Endometrial microvascular endothelial cells (primary cell): Measurements from ENCODE around the gene GRHL3. TPM values are rescaled to one million over a fixed set of nuclear protein-coding genes. Genes with fewer than 3 reads are reported as not detected.

Experiments used
- in situ Hi-C: cut with HindIII; loops from 2 replicates; pipeline ENCODE4 v1.10.0; 2017; ENCODE audit warnings: low sequenced_read_pairs, low pct_unique_long_range_greater_than_20kb; ENCODE audit errors: inconsistent ontology term
- total RNA-seq: library from RNA; depleted of rRNA; stranded (reverse); fragments of >200 nt; gene quantifications from one replicate; pipeline ENCODE4 v1.2.3, GENCODE V29; 2015; ENCODE audit errors: inconsistent ontology term

Gene GRHL3
- total RNA-seq, 1 donor from 2014 or later = not detected

- in situ Hi-C loops = no loop called here
Measured at GRCh38 chr1:24311234-24311633, 7.9 kb upstream of the GRHL3 start.

- in situ Hi-C loops = no loop called here
Measured at GRCh38 chr1:24311741-24312140, 7.4 kb upstream of the GRHL3 start.

GRCh38 chr1:24315391-24315790, 3.8 kb upstream of the GRHL3 start:
- in situ Hi-C loops = no loop called here

GRCh38 chr1:24316645-24317044, 2.5 kb upstream of the GRHL3 start:
- in situ Hi-C loops = no loop called here

- in situ Hi-C loops = no loop called here
Measured at GRCh38 chr1:24317081-24317480, 2.1 kb upstream of the GRHL3 start.

GRCh38 chr1:24317956-24318614, 1.1 kb upstream of the GRHL3 start:
- in situ Hi-C loops = no loop called here

- in situ Hi-C loops = no loop called here
Measured at GRCh38 chr1:24318615-24319311, 394 bp upstream of the GRHL3 start.

GRCh38 chr1:24319962-24320361, 805 bp downstream of the GRHL3 start:
- in situ Hi-C loops = no loop called here

- in situ Hi-C loops = no loop called here
Measured at GRCh38 chr1:24321126-24321525, 2.0 kb downstream of the GRHL3 start.

- in situ Hi-C loops = no loop called here
Measured at GRCh38 chr1:24321697-24322469, 2.7 kb downstream of the GRHL3 start.

GRCh38 chr1:24322470-24323177, 3.5 kb downstream of the GRHL3 start:
- in situ Hi-C loops = no loop called here

- in situ Hi-C loops = no loop called here
Measured at GRCh38 chr1:24323281-24323680, 4.1 kb downstream of the GRHL3 start.

GRCh38 chr1:24324903-24325302, 5.7 kb downstream of the GRHL3 start:
- in situ Hi-C loops = no loop called here

- in situ Hi-C loops = no loop called here
Measured at GRCh38 chr1:24325587-24326449, 6.7 kb downstream of the GRHL3 start.

GRCh38 chr1:24327486-24327885, 8.3 kb downstream of the GRHL3 start:
- in situ Hi-C loops = no loop called here

- in situ Hi-C loops = no loop called here
Measured at GRCh38 chr1:24327891-24328290, 8.7 kb downstream of the GRHL3 start.

GRCh38 chr1:24329331-24329730, 10.2 kb downstream of the GRHL3 start:
- in situ Hi-C loops = no loop called here

- in situ Hi-C loops = no loop called here
Measured at GRCh38 chr1:24329797-24330543, 10.8 kb downstream of the GRHL3 start.
